Transverse colon (tissue), 4 donors: ENCODE data around the gene TPT1.

Experiments used
- CTCF ChIP-seq, 5 experiments: fragments of 200-600 bp in 3 of 5; fragments of 450-650 bp in 2 of 5; sonication (generic) in 3 of 5; IDR thresholded peaks; 1 replicate in 2 of 5; 2 replicates in 3 of 5; pipeline ENCODE4 v1.5.1; 2016 to 2017; ENCODE audit warnings: antibody characterized with exemption in 5 of 5, inconsistent platforms in 3 of 5, mild to moderate bottlenecking in 2 of 5, moderate library complexity in 1 of 5
- EP300 ChIP-seq: sonication (generic); formaldehyde crosslinking; IDR thresholded peaks from one replicate; pipeline ENCODE4 v1.6.1; 2017; ENCODE audit warnings: antibody characterized with exemption, low read depth
- POLR2A ChIP-seq: fragments of 450-650 bp; IDR thresholded peaks from one replicate; pipeline ENCODE4 v1.6.1; 2016; ENCODE audit warnings: antibody characterized with exemption, mild to moderate bottlenecking, moderate library complexity
- POLR2AphosphoS5 ChIP-seq, 3 donors: sonication (generic); formaldehyde crosslinking; IDR thresholded peaks; one replicate each; pipeline ENCODE4 v1.6.1; 2016; ENCODE audit warnings: antibody characterized with exemption in 3 of 3

- no peak for TF ChIP-seq CTCF (IDR thresholded peaks at IDR 0.05)
- no peak for TF ChIP-seq POLR2AphosphoS5 (IDR thresholded peaks at IDR 0.05)
- no peak for TF ChIP-seq POLR2A
- no peak for TF ChIP-seq EP300
Observed at GRCh38 chr13:45369116-45369515, 28.1 kb upstream of the TPT1 start.
